ENCODE measurements around the gene LKAAEAR1.

The LKAAEAR1 gene

DNA sequence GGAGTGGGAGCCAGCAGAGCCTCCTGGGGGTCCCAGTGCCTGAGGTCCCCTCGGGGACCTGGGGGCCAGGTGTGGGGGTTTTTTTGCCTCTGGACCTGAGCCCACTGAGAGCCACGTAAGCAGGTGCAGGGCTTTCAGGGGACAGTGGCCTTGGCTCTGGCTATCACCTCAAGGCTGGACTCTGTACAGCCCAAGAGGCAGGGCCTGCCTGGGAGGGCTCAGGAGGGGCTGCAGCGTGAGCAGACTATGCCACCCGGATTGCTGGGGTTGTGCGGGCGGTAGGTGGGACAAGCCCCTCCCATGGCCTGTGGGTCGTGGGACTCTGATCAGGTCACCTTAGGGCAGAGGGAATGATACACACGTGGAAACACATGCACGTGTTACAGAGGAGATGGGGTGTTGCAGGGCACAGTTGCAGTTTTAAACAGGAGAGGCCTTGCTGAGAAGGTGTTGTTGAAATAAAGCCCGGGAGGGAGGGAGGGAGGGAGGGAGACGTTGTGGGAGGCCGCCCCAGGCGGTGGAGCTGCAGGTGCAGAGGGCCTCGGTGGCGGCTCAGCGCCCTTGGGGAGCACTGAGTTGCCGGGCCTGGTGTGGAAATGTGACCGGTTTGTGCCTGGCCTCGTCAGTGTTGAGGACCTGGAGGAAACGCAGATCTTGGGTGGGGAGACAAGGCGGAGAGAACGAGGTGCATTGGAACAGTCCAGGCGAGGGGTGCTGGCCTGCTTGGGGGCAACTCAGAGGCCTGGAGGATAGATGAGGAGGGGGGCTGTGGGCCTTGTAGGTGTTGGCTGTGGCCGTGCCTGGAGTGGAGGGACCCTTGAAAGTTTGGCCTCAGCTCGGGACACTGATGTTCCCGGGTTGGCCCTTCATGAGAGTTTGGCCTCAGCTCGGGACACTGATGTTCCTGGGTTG lies 18.9 kb downstream of the LKAAEAR1 start:
- no peak for DNase-seq (ENCODE audit: low spot score)

DNA sequence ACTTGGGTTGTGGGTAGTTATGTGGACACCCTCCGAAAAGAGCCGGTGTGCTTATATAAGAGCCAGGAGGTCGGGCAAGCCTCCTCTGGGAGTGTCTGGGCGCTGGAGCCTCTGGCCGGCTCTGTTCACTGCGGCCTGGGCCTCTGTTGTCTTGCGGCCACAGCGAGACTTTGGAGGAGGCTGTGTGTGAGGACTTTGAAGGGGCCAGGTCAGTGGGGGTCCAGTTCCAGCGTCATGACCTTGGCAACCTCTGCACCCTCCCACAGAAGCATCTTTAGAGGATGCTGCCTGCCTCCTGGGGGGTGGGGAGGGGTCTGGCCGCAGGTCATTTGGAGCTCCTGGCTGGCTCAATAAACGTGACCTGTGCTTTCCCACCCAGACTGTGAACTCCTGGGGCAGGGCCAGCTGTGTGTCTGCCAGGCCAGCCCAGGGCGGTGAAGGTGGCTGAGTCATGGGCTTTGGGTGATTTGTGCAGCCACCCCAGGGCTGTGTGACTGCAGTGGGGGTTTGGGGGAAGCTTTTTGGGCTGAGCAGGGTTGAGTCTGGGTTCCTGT lies 20.0 kb downstream of the LKAAEAR1 start:
- peak; percentile 83 for DNase-seq (ENCODE audit: low spot score)

DNA sequence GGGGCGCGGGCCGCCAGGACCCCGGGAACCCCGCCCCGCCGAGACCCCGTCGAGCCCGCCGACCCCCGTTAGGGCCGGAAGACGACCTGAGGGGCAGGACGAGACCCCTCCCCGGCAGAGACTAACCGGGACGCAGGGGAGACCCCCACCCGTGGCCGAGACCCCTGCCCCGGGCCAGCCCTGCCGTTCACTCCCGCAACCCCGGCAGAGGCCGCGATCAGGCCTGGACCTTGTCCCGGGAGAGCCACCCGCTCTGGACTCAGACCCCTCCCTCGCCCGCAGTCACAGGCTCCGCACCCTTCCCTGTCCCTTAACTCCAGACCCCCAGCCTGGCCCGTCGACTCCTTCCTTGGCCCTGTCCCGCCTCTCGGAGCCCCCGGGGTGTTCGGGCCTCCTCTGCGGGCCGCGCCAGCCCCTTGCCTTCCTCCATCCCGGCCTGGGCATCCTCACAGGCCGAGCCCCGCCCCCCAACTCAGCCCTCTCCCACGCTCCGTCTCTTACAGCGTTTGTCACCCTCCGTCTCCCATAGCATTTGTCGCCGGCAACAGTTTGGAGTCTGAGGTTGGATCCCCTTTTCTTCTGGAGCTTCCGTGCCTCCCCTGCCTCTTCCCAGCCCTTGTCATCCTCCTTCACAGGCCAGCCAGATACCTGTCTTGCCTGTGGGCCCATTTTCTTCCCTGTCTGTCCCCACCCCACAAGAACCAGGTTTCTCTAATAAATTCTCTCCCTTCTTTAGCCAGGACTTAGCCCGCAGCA lies 20.6 kb downstream of the LKAAEAR1 start:
- DNase-seq (ENCODE audit: low spot score), result peak; percentile 57

DNA sequence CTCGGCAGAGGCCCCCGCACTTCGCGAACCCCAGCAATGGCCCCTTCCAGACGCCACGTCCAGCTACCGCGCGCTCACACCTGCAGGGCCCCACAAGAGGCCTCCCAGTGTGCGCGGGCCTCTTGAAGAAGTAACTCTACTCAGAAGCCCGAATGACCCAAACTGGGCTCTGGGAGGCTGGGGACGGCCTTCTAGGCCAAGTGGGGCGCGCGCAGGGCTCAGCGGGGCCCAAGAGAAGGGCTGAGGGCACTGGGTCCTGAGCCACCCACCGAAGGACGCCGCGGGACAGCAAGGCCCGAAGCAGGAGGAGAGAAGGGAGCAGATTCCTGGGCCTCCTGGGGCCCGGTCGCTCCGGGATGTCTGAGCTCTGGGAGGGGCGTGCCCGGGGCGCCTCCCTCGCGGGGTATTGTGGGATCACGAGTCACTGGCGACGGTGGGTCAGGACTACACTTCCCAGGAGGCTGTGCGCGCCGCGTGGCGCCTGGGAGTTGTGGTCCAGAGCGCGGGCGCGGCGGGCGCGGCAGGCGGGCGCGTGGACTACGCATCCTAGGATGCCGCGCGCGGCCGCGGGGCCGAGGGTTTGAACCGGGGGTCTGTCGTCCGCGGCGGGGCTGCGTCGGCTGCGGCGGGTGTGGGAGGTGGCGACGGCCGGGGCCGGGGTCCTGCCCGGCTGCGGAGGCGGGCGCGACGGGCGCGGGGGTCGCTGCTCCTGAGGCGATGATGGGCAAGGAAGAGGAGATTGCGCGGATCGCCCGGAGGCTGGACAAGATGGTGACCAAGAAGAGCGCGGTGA lies 21.4 kb downstream of the LKAAEAR1 start, which contains the start of gene TCEA2:
Gene TCEA2 (plus strand): TSS at position 603 of the 793 bp plus-strand sequence. CDS start 115 bp downstream, at position 718.
- peak; percentile 99 for DNase-seq (ENCODE audit: low spot score)

DNA sequence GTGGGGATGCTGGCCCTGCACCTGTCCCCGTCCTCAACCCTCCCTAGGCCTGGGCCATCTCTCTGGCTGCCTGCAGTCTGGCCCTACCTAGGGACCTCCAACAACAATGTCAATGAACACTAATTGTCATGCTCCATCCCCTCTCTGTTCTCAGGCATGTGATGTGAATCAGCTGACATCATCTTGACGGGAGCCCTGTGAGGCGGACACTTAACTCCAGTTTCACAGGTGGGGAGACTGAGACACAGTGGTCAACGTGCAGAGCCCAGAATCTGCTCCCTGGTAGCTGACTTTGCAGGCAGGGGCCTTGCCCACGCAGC lies 22.0 kb downstream of the LKAAEAR1 start:
- no peak for DNase-seq (ENCODE audit: low spot score)

DNA sequence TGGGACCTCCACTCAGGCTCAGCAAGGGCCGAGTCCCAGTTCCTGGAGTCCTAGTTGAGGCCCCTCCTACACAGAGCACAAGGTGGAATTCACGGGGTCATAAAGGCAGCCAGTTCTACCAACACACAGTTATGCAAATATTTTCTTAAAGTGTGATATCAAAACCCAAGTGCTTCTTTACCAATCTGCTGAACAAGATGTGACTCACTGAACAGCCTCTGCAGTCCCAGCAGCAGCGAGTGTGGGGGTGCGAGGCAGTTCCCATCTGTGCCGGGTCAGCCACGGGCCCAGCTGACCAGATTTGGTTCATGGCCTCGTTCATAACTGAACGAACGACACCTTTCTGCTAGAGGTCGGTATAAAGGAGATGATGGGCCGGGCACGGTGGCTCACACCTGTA lies 25.7 kb downstream of the LKAAEAR1 start:
- no peak for DNase-seq (ENCODE audit: low spot score)

DNA sequence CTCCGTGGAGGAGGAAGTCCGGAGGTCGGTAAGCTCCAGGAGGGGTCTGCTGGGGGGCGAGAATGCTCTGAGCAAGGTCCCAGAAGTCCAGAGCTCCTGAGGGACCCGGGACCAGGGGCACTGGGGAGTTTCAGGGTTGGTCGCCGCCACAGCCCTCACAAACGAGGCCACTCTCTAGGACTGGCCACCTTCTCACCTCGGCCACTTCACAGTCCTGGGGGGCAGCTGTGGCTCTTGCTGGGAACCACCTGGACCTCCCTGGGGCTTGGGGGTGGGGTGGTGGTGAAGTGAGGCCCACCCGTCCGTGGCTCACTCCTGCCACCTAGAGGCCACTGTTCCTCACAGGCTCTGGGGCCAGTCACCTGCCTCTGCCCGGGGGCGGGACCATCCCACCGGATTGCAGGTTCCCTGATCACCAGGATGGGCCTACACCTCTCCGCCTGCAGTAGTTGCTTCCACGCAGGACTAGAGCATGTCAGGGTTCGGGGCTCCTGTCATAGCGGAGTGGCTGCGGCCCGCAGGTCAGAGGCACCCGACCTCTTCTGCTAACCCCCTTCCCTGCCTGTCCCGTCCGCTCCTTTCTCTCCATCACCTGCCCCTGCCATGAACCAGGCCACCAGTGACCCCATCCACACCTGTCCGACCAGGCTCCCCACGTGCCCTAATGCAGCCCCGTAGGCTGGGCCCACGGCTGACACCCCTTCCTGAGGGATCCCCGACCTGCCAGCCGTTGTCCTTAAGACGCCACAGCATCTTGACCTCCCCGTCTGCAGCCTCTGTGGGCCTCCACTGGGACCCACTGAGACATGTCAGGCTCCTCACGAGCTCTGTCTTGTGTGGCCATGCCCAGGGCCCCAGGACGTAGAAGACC lies 26.3 kb downstream of the LKAAEAR1 start:
- peak; percentile 85 for DNase-seq (ENCODE audit: low spot score)

GRCh38 chr20:64056889-64057627 lies 27.1 kb downstream of the LKAAEAR1 start:
- DNase-seq (ENCODE audit: low spot score), result no peak

- DNase-seq (ENCODE audit: low spot score), result no peak
These were observed 27.6 kb downstream of the LKAAEAR1 start for GRCh38 chr20:64056639-64056888.

DNA sequence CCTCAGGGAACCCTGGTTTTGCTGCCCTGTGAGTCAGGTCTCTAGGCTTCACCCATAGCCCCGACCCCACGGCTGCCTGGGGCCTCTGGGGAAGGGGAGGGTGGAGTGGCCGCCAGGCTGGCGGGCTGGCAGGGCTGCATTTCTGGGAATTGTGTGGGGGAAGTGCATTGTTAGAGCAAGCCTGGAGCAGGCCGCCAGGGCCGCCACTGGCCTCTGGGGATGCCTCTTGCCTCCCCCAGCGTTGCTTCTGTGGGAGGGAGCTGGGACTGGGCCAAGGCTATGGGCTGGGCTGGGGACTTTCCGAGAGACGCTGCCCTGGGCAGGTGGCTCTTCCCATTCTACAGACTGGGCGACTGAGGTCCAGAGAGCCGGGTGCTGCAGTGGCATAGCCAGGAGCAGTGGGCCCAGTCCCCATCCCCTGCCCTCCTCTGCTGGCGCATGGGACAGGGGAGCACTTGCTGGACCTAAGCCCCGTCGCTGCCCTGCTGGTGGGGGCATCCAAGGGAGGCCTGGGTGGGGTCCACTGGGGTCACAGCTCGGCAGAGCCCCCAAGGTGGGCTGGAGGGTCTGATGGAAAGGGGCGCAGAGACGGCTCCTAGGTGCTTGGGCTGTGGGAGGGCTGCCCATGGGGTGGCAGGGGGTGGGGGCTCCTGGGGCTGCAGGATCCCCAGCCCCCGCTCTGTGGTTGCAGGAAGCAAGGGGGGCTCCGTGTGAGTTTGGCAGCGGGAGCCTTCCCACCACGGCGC lies 28.1 kb downstream of the LKAAEAR1 start:
- DNase-seq (ENCODE audit: low spot score), result peak; percentile 78

DNA sequence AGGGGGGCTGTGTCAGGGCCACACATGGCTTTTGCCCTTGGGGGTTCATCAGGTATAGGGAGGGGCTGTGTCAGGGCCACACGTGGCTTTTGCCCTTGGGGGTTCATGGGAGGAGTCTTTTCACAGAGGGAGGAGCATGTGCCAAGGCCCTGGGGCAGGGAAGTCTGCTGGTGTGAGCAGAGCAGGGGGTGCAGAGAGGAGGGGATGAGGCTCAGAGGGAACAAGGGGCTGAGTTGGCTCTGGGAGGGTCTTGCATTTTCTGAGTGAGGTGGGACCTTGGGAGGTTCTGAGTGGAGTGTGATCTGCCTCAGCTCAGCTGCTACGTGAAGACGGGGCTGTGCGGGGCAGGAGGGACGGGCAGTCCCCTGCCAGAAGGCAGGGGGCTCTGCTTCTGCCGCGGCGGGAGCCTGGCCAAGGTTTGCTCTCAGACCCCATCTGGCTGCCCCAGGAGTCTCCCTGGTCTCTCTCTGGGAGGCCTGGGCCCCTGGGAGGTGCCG lies 28.8 kb downstream of the LKAAEAR1 start:
- no peak for DNase-seq (ENCODE audit: low spot score)

DNA sequence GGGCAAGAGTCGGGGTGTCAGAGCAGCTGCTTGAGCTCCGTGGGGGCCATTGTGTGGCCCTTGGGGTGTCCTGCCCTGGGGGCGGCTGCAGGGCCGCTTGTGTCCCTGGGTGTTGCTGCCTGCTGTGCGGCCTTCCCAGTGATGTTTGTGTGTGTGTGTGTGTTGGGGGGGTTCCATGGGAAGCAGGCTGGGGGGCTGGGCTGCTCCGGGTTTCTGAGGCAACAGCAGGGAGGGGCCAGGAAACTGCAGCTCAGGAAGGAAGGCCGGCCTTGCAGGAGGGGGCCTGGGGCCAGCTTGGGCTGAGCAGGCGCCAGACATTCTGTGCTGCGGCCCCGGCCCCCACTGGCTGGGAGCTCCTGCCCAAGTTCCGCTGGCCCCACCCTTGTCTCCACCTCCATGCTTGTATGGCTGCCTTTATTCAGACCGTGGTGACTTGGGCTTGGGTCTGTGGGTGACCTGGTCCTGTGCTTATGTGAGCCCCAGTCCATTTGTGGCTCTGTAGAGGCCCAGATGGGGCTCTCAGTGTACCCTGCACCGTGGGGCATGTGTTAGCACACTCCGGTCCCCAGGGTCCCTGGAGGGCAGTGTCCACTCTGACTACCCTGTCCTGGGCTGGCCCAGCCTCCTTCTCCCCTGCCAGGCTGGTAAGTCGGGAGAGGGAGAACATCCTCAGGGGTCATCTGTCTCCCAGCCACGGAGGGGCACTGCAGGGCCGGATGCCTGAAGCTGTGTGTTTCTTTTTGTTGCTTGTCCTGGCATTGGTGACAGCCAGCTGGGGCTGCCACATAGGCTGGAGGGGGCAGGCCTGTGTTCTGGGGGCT lies 30.1 kb downstream of the LKAAEAR1 start:
- DNase-seq (ENCODE audit: low spot score), result peak; percentile 83

- no peak for DNase-seq (ENCODE audit: low spot score)
These were observed 31.0 kb downstream of the LKAAEAR1 start for GRCh38 chr20:64052987-64053840.

GRCh38 chr20:64052326-64052722 lies 31.9 kb downstream of the LKAAEAR1 start:
- DNase-seq (ENCODE audit: low spot score), result no peak

DNA sequence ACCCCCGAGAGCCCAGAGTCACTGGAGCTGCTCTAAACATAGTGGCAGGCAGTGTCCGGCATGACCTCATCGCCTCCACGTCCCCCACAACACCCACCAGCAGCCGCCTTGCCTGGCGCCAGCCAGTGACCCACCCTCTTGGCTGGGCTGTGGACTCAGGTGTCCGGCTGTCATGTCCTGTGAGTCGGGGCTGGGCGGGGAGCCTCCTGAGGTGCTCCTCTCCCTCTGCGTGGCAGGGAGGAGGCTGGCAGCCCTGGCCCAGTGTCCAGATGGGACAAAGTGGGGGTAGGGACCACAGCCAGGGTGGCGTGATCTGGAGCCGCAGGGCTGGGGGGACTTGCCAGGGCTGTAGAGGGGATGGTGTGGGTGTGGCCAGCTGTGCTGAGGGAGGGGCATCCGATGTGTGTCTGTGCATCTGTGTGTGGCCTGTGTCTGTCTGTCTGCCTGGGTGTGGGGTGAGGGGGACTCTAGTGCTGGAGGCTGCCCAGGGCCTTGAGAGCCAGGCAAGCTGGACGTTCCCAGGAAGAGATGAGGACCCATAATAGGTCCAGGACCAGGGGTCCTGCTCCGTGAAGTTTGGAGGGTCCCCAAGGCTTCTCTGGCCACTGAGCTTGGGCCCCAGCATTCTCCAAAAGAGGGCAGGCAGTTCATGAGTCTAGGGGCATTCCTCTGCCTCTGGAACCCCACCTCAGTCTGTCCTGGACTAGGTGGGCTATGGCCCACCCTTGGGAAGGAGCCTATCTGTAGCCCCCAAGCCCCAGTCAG lies 32.5 kb downstream of the LKAAEAR1 start:
- DNase-seq (ENCODE audit: low spot score), result no peak

GRCh38 chr20:64051033-64051452 lies 33.2 kb downstream of the LKAAEAR1 start:
- DNase-seq (ENCODE audit: low spot score), result no peak
